ENCODE measurements around the gene RAB3GAP2.
"Not testable (repeated sequence)": the region's sequence is repeated elsewhere in the genome, so short reads cannot be mapped to it uniquely, and the experiment has no call there.

RAB3GAP2 gene

GRCh38 chr1:220239213-220239612 is 33.0 kb downstream of the RAB3GAP2 start:
- DNase-seq: no peak

- DNase-seq: not testable (repeated sequence)
Observed at GRCh38 chr1:220236278-220236677, 36.0 kb downstream of the RAB3GAP2 start.

- no peak for DNase-seq
Observed at GRCh38 chr1:220235462-220235861, 36.8 kb downstream of the RAB3GAP2 start.

- no peak for DNase-seq
Observed at GRCh38 chr1:220233927-220234326, 38.3 kb downstream of the RAB3GAP2 start.

GRCh38 chr1:220229771-220230170 is 42.5 kb downstream of the RAB3GAP2 start:
- no peak for DNase-seq

GRCh38 chr1:220227393-220227792 is 44.9 kb downstream of the RAB3GAP2 start:
- no peak for DNase-seq

GRCh38 chr1:220226752-220227151 is 45.5 kb downstream of the RAB3GAP2 start:
- no peak for DNase-seq

GRCh38 chr1:220225957-220226356 is 46.3 kb downstream of the RAB3GAP2 start:
- no peak for DNase-seq

GRCh38 chr1:220224611-220225124 is 47.6 kb downstream of the RAB3GAP2 start:
- DNase-seq: no peak

- DNase-seq: no peak
Observed at GRCh38 chr1:220224033-220224432, 48.2 kb downstream of the RAB3GAP2 start.

- no peak for DNase-seq
Observed at GRCh38 chr1:220222939-220223338, 49.3 kb downstream of the RAB3GAP2 start.

GRCh38 chr1:220221670-220222069 is 50.6 kb downstream of the RAB3GAP2 start:
- no peak for DNase-seq

GRCh38 chr1:220221269-220221668 is 51.0 kb downstream of the RAB3GAP2 start:
- DNase-seq: no peak

- not testable (repeated sequence) for DNase-seq
Observed at GRCh38 chr1:220220699-220221040, 51.6 kb downstream of the RAB3GAP2 start.

GRCh38 chr1:220219865-220220698 is 52.2 kb downstream of the RAB3GAP2 start:
- DNase-seq: no peak

- DNase-seq: no peak
Observed at GRCh38 chr1:220219136-220219442, 53.2 kb downstream of the RAB3GAP2 start.

- DNase-seq: not testable (repeated sequence)
Observed at GRCh38 chr1:220218397-220219135, 53.7 kb downstream of the RAB3GAP2 start.

- no peak for DNase-seq
Observed at GRCh38 chr1:220217383-220217988, 54.8 kb downstream of the RAB3GAP2 start.

GRCh38 chr1:220213382-220213983 is 58.8 kb downstream of the RAB3GAP2 start:
- DNase-seq: no peak

GRCh38 chr1:220207411-220207810 is 64.8 kb downstream of the RAB3GAP2 start:
- DNase-seq: no peak

- not testable (repeated sequence) for DNase-seq
Observed at GRCh38 chr1:220204758-220205157, 67.5 kb downstream of the RAB3GAP2 start.

GRCh38 chr1:220203816-220204215 is 68.4 kb downstream of the RAB3GAP2 start:
- no peak for DNase-seq
